Upper lobe of right lung (tissue), 1 donor: ENCODE measurements around the gene TCP1. TPM values are rescaled to one million over a fixed set of nuclear protein-coding genes. Genes with fewer than 3 reads are reported as not detected.

Experiments
- ATAC-seq: fragments of 200-7000 bp; cut with Tn5 transposase; one replicate; pipeline ENCODE4 v1.9.1; 2020; ENCODE audit warnings: mild to moderate bottlenecking, moderate library complexity
- DNase-seq: peaks from one replicate; pipeline ENCODE4 v3.0.0-alpha.2; 2020
- H3K27ac ChIP-seq: fragments of 200-600 bp; one replicate; pipeline ENCODE4 v1.8.0; 2022
- H3K27me3 ChIP-seq: fragments of 200-600 bp; one replicate; pipeline ENCODE4 v1.8.0; 2022; ENCODE audit warnings: mild to moderate bottlenecking
- H3K36me3 ChIP-seq: fragments of 200-600 bp; one replicate; pipeline ENCODE4 v1.8.0; 2022
- H3K4me1 ChIP-seq: fragments of 200-600 bp; one replicate; pipeline ENCODE4 v1.8.0; 2022
- H3K4me3 ChIP-seq: fragments of 200-600 bp; one replicate; pipeline ENCODE4 v1.8.0; 2022; ENCODE audit warnings: mild to moderate bottlenecking
- H3K9me3 ChIP-seq: fragments of 200-600 bp; one replicate; pipeline ENCODE4 v1.8.0; 2022
- intact Hi-C: fragments of 100-400 bp; cut with DNase I; formaldehyde crosslinking; loops from one replicate; pipeline ENCODE4 v1.11.0; 2022
- total RNA-seq: library from RNA; stranded (reverse); fragmentation: NEBNext Ultra II Directional; extraction: Animal tissue kit (Norgen Biotek cat#: 25700); gene quantifications from one replicate; pipeline ENCODE4 v1.2.1, GENCODE V29; 2021
- TF ChIP-seq, protein P1 (sequence below): fragments of 200-600 bp; IDR thresholded peaks from one replicate; pipeline ENCODE4 v1.8.0; 2022; ENCODE audit warnings: antibody characterized with exemption
- donor health status: DM: no; HTN: yes; CAD: no; lungs with severe emphysema.

Gene TCP1
- total RNA-seq, 1 donor from 2014 or later, result 105 TPM

DNA sequence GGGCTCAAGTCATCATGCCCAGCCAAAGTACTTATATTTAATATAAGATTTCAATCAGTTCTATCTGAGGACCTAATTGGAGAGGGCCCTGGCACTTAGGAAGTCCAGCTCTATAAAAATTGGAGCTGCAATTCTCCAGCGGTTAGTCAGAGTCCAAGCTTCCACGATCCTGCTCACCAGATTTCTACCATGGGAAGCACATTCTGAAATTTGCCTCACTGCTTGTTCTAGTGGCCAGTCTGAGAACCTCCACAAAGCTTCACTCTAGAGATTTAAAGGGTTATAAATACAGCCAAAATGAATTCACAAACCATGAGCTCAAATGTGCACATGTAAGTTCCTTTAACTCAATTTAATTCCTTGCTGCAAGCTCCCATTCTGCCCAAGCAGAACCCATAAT is 44.2 kb upstream of the TCP1 start:
- no peaks in the 10 kb centered on the region for H3K9me3 ChIP-seq
- no peak overlapping the region for H3K27ac ChIP-seq
- no peaks in the 10 kb centered on the region for H3K27me3 ChIP-seq
- intact Hi-C loops, result no loop called here
- H3K4me3 ChIP-seq, result no peak overlapping the region
- TF ChIP-seq, protein P1, sequence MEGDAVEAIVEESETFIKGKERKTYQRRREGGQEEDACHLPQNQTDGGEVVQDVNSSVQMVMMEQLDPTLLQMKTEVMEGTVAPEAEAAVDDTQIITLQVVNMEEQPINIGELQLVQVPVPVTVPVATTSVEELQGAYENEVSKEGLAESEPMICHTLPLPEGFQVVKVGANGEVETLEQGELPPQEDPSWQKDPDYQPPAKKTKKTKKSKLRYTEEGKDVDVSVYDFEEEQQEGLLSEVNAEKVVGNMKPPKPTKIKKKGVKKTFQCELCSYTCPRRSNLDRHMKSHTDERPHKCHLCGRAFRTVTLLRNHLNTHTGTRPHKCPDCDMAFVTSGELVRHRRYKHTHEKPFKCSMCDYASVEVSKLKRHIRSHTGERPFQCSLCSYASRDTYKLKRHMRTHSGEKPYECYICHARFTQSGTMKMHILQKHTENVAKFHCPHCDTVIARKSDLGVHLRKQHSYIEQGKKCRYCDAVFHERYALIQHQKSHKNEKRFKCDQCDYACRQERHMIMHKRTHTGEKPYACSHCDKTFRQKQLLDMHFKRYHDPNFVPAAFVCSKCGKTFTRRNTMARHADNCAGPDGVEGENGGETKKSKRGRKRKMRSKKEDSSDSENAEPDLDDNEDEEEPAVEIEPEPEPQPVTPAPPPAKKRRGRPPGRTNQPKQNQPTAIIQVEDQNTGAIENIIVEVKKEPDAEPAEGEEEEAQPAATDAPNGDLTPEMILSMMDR, result no peak
- no peaks in the 10 kb centered on the region for H3K36me3 ChIP-seq
- DNase-seq, result no peak
- no peak for ATAC-seq
- H3K4me1 ChIP-seq, result no peaks in the 10 kb centered on the region

DNA sequence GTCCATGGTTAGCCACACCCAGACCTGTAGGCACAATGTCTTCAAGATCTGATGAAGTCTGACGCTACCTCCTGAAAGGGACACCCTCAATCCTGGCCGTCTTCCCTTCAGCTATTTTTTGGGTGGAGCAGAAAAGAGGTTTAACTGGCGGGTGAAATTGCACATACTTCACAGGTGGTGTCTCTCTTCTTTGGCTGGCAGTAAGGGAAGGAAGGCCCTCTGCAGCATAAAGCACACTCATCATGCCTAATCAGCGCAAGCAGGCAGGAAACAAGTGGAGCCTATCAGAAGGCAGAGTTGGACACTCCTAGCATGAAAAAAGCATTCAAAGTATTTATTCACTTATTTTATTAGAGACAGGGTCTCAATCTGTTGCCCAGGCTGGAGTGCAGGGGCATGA is 43.5 kb upstream of the TCP1 start:
- intact Hi-C loops, result no loop called here
- Histone ChIP-seq H3K36me3 (no peaks in the 10 kb centered on the region), H3K27ac (no peak overlapping the region), H3K9me3 (no peaks in the 10 kb centered on the region), H3K27me3 (no peaks in the 10 kb centered on the region), H3K4me1 (no peaks in the 10 kb centered on the region), H3K4me3 (no peak overlapping the region)
- TF ChIP-seq, protein P1, result no peak
- ATAC-seq (no peak), DNase-seq (no peak)

DNA sequence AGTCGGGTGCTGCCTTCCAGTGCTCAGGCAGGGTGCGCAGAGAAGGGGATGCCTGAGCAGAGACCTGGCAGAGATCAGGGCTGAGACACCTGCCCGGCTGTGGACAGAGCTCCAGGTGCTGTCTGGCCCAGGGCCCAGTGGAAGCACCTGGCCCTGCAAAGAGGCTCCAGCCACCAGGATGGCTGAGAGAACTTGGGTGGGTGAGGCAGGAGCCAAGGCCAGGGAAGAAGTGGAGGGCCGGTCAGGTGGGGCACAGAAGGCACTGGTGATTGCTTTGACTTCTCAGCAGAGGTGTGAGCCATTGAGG is 41.9 kb upstream of the TCP1 start:
- no peak for DNase-seq
- no peaks in the 10 kb centered on the region for H3K27me3 ChIP-seq
- TF ChIP-seq, protein P1, result no peak
- H3K9me3 ChIP-seq, result no peaks in the 10 kb centered on the region
- intact Hi-C loops, result no loop called here
- no peak overlapping the region for H3K27ac ChIP-seq
- no peaks in the 10 kb centered on the region for H3K4me1 ChIP-seq
- no peaks in the 10 kb centered on the region for H3K36me3 ChIP-seq
- no peak for ATAC-seq
- no peak overlapping the region for H3K4me3 ChIP-seq

DNA sequence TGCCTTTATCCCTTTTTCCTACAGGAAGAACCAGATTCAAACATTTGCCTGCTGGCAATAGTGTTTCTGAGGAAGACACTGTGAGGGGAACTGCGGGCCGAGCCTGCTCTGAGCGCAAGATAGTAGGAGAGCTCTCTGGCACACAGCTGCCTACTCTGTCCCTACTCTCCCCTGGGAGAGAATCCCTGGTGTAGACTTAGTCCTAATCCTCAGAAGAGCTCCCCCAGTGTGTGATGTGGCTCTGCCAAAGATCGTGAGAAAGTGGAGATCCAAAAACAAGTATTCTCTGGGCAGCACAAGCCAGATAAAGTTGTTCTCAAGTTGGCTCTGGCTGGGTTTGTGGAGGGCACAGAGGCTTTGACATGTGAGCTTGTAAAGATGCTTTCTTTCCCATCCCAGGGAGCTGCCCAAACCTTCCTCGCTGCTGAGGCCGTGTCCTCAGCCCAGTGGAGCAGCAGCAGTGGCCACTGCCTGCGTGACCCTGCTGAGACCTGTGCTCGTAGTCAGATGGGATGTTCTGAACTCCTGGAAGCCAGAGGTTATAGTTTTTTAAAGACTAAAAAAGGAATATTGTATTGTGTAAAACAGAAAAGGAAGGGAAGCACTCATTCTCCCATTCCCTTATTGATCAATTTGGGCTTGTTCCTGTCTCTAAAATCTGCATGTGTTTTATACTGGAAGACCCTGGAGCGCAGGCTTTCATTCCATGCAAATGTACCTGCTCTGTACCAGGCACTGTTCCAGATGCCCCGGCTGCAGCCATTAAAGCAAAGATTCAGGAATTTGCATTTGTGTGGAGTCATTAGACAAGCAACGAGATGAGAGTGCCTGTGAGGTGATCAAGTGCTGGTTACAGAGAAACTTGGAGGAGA is 41.3 kb upstream of the TCP1 start:
- Histone ChIP-seq H3K36me3 (no peaks in the 10 kb centered on the region), H3K27ac (no peak overlapping the region), H3K4me3 (no peak overlapping the region), H3K4me1 (no peaks in the 10 kb centered on the region), H3K9me3 (no peaks in the 10 kb centered on the region), H3K27me3 (no peaks in the 10 kb centered on the region)
- TF ChIP-seq, protein P1, result no peak
- DNase-seq, result no peak
- intact Hi-C loops, result no loop called here
- no peak for ATAC-seq

DNA sequence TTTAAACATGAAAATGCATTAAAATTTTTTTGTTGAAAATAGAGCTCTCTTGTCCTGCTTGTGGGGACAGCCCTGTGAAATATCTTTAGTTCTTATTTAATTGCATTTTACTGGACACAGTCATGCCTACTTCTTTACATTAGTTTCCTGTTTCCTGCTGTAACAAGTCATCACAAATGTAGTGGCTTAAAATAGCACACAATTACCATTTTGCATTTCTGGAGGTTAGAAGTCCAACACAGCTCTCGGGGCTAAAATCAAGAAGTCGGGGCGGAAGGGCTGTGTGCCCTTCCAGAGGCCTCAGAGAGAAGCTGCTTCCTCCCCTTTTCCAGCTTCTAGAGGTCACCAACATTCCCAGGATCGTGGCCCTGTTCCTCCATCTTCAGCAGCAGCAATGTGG is 40.1 kb upstream of the TCP1 start:
- Histone ChIP-seq H3K4me3 (no peak overlapping the region), H3K9me3 (no peaks in the 10 kb centered on the region), H3K27me3 (no peaks in the 10 kb centered on the region), H3K36me3 (no peaks in the 10 kb centered on the region), H3K27ac (no peak overlapping the region), H3K4me1 (no peaks in the 10 kb centered on the region)
- ATAC-seq, result no peak
- intact Hi-C loops, result no loop called here
- TF ChIP-seq, protein P1, result no peak
- DNase-seq, result no peak

DNA sequence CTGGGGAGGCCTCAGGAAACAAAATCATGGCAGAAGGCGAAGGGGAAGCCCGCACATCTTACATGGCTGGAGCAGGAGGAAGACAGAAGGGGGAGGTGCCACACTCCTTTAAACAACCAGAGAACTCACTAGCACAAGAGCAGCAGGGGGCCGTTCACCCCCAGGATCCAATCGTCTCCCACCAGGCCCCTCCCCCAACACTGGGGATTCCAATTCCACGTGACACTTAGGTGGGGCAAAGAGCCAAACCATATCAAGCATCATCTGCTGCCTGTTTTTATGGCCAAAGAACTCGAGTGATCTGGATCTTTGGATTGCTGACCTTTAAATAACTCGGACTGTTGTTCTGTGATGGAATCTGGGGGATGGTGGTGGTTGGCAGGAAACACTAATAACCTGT is 38.7 kb upstream of the TCP1 start:
- H3K4me3 ChIP-seq, result no peak overlapping the region
- ATAC-seq (no peak), DNase-seq (no peak)
- TF ChIP-seq, protein P1, result no peak
- H3K36me3 ChIP-seq, result no peaks in the 10 kb centered on the region
- intact Hi-C loops, result no loop called here
- H3K9me3 ChIP-seq, result no peaks in the 10 kb centered on the region
- H3K27me3 ChIP-seq, result no peaks in the 10 kb centered on the region
- H3K27ac ChIP-seq, result no peak overlapping the region
- H3K4me1 ChIP-seq, result no peaks in the 10 kb centered on the region
